ENCODE data around the gene KRT79.

KRT79 gene

GRCh38 chr12:52776435-52776834 lies 57.7 kb downstream of the KRT79 start:
- no peak for DNase-seq (ENCODE audit: low read depth, low spot score)
- TF ChIP-seq ZNF274 (IDR thresholded peaks at IDR 0.05; ENCODE audit: low read depth, low read length): no peak
- no peak for TF ChIP-seq YY1 (IDR thresholded peaks at IDR 0.05; ENCODE audit: insufficient read depth, insufficient read length)
- TF ChIP-seq SUZ12 (IDR thresholded peaks at IDR 0.05; ENCODE audit: extremely low read depth, insufficient read depth, insufficient read length): no peak
- H3K36me3 ChIP-seq (ENCODE audit: insufficient read depth, insufficient read length, low read length): no peaks in the 10 kb centered on the region
- H3K4me1 ChIP-seq (ENCODE audit: insufficient read depth, insufficient read length): no peaks in the 10 kb centered on the region
- no peaks in the 10 kb centered on the region for H3K9me3 ChIP-seq (ENCODE audit: insufficient read depth, low read length)
- H3K4me3 ChIP-seq (ENCODE audit: insufficient read length, low read depth): no peak overlapping the region
- H3K27me3 ChIP-seq (ENCODE audit: insufficient read depth, insufficient read length): peaks cover 2% of the 10 kb centered on the region
- H3K9ac ChIP-seq (ENCODE audit: insufficient read length, low read depth): no peak overlapping the region

DNA sequence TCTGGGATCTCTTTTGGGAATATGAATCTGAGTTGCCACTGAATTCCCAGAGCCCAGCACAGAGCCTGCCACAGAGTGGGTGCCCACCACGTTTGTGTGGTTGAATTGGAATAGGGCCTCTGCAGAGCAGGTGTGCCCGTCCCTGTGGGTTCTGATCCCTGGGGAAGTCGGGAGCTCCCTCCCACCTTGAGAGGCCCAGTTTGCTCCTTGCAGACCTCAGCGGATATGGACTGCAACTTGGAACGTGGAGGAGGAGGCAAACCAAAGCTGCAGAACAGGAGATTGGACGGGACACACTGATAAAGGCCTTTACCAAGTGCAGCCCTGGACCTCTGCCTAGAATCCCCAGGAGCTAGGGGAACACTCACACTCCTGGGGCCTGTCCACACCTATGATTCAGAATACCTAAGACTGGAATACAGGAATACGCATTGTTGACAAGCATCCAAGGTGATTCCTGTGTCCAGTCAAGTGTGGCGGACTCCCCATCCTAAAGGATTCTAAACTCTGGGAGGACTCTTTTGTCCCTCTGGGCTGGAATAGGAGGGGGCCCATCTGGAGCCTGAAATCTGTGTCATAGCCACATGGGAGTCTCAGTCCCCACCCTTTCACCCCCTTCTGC lies 59.4 kb downstream of the KRT79 start:
- Histone ChIP-seq H3K4me3 (ENCODE audit: insufficient read length, low read depth) (no peak overlapping the region), H3K36me3 (ENCODE audit: insufficient read depth, insufficient read length, low read length) (no peaks in the 10 kb centered on the region), H3K4me1 (ENCODE audit: insufficient read depth, insufficient read length) (no peaks in the 10 kb centered on the region), H3K9me3 (ENCODE audit: insufficient read depth, low read length) (no peaks in the 10 kb centered on the region), H3K9ac (ENCODE audit: insufficient read length, low read depth) (no peak overlapping the region), H3K27me3 (ENCODE audit: insufficient read depth, insufficient read length) (peaks cover 2% of the 10 kb centered on the region)
- TF ChIP-seq YY1 (IDR thresholded peaks at IDR 0.05; ENCODE audit: insufficient read depth, insufficient read length) (no peak), ZNF274 (IDR thresholded peaks at IDR 0.05; ENCODE audit: low read depth, low read length) (no peak), SUZ12 (IDR thresholded peaks at IDR 0.05; ENCODE audit: extremely low read depth, insufficient read depth, insufficient read length) (no peak)
- DNase-seq (ENCODE audit: low read depth, low spot score): no peak

- no peak overlapping the region for H3K4me3 ChIP-seq (ENCODE audit: insufficient read length, low read depth)
- no peaks in the 10 kb centered on the region for H3K4me1 ChIP-seq (ENCODE audit: insufficient read depth, insufficient read length)
- H3K9ac ChIP-seq (ENCODE audit: insufficient read length, low read depth): no peak overlapping the region
- TF ChIP-seq SUZ12 (IDR thresholded peaks at IDR 0.05; ENCODE audit: extremely low read depth, insufficient read depth, insufficient read length): no peak
- TF ChIP-seq ZNF274 (IDR thresholded peaks at IDR 0.05; ENCODE audit: low read depth, low read length): no peak
- no peak for TF ChIP-seq YY1 (IDR thresholded peaks at IDR 0.05; ENCODE audit: insufficient read depth, insufficient read length)
- DNase-seq (ENCODE audit: low read depth, low spot score): no peak
- peaks cover 2% of the 10 kb centered on the region for H3K27me3 ChIP-seq (ENCODE audit: insufficient read depth, insufficient read length)
- H3K36me3 ChIP-seq (ENCODE audit: insufficient read depth, insufficient read length, low read length): no peaks in the 10 kb centered on the region
- no peaks in the 10 kb centered on the region for H3K9me3 ChIP-seq (ENCODE audit: insufficient read depth, low read length)
These were observed 61.3 kb downstream of the KRT79 start for GRCh38 chr12:52772772-52773171.

- DNase-seq (ENCODE audit: low read depth, low spot score): no peak
These were observed 61.9 kb downstream of the KRT79 start for GRCh38 chr12:52772188-52772587.

DNA sequence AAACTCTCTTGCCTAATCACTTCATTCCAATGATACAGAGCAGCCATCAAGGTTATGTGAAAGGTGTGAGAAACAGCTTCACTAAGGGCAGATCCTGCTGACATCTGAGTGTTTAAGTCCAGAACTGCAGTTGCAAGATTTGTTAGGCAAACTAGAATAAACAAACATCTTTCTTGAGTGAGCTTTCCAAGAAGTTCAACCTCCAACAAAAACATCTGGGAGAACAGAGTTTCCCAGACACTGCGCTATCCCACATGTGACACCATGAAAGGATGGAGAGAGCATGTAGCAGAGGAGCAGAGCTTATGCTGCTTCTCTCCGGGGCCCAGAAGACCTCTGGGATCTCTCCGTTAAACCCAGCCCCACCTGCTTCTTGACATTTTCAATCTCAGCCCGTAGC lies 62.6 kb downstream of the KRT79 start:
- TF ChIP-seq SUZ12 (IDR thresholded peaks at IDR 0.05; ENCODE audit: extremely low read depth, insufficient read depth, insufficient read length) (no peak), ZNF274 (IDR thresholded peaks at IDR 0.05; ENCODE audit: low read depth, low read length) (no peak)
- peaks cover 2% of the 10 kb centered on the region for H3K27me3 ChIP-seq (ENCODE audit: insufficient read depth, insufficient read length)
- no peaks in the 10 kb centered on the region for H3K36me3 ChIP-seq (ENCODE audit: insufficient read depth, insufficient read length, low read length)
- no peaks in the 10 kb centered on the region for H3K9me3 ChIP-seq (ENCODE audit: insufficient read depth, low read length)
- H3K4me3 ChIP-seq (ENCODE audit: insufficient read length, low read depth): no peak overlapping the region
- no peak for DNase-seq (ENCODE audit: low read depth, low spot score)
- no peak overlapping the region for H3K9ac ChIP-seq (ENCODE audit: insufficient read length, low read depth)
- H3K4me1 ChIP-seq (ENCODE audit: insufficient read depth, insufficient read length): no peaks in the 10 kb centered on the region

More at GRCh38 chr12:52772188-52772587, 61.9 kb downstream of the KRT79 start:
- H3K4me3 ChIP-seq (ENCODE audit: insufficient read length, low read depth): no peak overlapping the region
- peaks cover 2% of the 10 kb centered on the region for H3K27me3 ChIP-seq (ENCODE audit: insufficient read depth, insufficient read length)
- TF ChIP-seq SUZ12 (IDR thresholded peaks at IDR 0.05; ENCODE audit: extremely low read depth, insufficient read depth, insufficient read length): no peak
- TF ChIP-seq ZNF274 (IDR thresholded peaks at IDR 0.05; ENCODE audit: low read depth, low read length): no peak
- TF ChIP-seq YY1 (IDR thresholded peaks at IDR 0.05; ENCODE audit: insufficient read depth, insufficient read length): no peak
- no peaks in the 10 kb centered on the region for H3K9me3 ChIP-seq (ENCODE audit: insufficient read depth, low read length)
- no peak overlapping the region for H3K9ac ChIP-seq (ENCODE audit: insufficient read length, low read depth)
- H3K36me3 ChIP-seq (ENCODE audit: insufficient read depth, insufficient read length, low read length): no peaks in the 10 kb centered on the region
- H3K4me1 ChIP-seq (ENCODE audit: insufficient read depth, insufficient read length): no peaks in the 10 kb centered on the region
